Panc1 (cell line): ENCODE results near the gene SZT2. TPM values are rescaled to one million over a fixed set of nuclear protein-coding genes. Genes with fewer than 3 reads are reported as not detected.

Experiments used
- ATAC-seq: fragments of 200-7000 bp; cut with Tn5 transposase; 2 replicates; pipeline ENCODE4 v1.9.1; 2020; ENCODE audit warnings: mild to moderate bottlenecking, moderate library complexity
- BruUV-seq: library from RNA; stranded (reverse); fragments of 400-500 nt; replicated peaks from 2 replicates; lab custom pipeline; 2021; lab: Mats Ljungman, UMichigan
- CTCF ChIA-PET: fragments of 300-600 bp; sonication (Branson Sonifier 250); formaldehyde crosslinking; loops from one replicate; lab custom pipeline; 2022; ENCODE audit warnings: antibody characterized with exemption; lab: Charles Lee
- POLR2A ChIA-PET: fragments of 300-600 bp; sonication (Branson Sonifier 250); formaldehyde crosslinking; loops from one replicate; lab custom pipeline; 2022; ENCODE audit warnings: antibody characterized with exemption; lab: Charles Lee
- DNase-seq: peaks from one replicate; pipeline ENCODE4 v3.0.0-alpha.2; 2010; ENCODE audit warnings: low read depth, low spot score
- H3K27ac ChIP-seq: 2 replicates; pipeline ENCODE4 v1.5.1; 2011; ENCODE audit warnings: mild to moderate bottlenecking, low read length, inconsistent platforms
- H3K27me3 ChIP-seq: fragments of 200-500 bp; sonication (Bioruptor generic); 2 replicates; pipeline ENCODE4 v1.6.0; 2014; ENCODE audit warnings: low read length, inconsistent platforms; ENCODE audit not compliant: control insufficient read depth, insufficient read depth
- H3K36me3 ChIP-seq: fragments of 200-500 bp; sonication (Bioruptor generic); 2 replicates; pipeline ENCODE4 v1.5.1; 2014; ENCODE audit warnings: inconsistent platforms, mild to moderate bottlenecking, low read length, moderate library complexity; ENCODE audit not compliant: control insufficient read depth, insufficient read depth
- H3K4me1 ChIP-seq: 2 replicates; pipeline ENCODE4 v1.5.1; 2011; ENCODE audit warnings: inconsistent platforms, mild to moderate bottlenecking, low read length, moderate library complexity; ENCODE audit not compliant: control insufficient read depth, insufficient read depth
- H3K4me3 ChIP-seq, 2 experiments: 2 replicates each; pipeline ENCODE4 v1.5.1; 2011 to 2012; ENCODE audit warnings: low read depth in 2 of 2, low read length in 2 of 2, mild to moderate bottlenecking in 2 of 2, inconsistent platforms in 1 of 2, moderate library complexity in 1 of 2
- H3K9me3 ChIP-seq: fragments of 200-500 bp; sonication (Bioruptor generic); 2 replicates; pipeline ENCODE4 v1.5.1; 2014; ENCODE audit warnings: low read depth, mild to moderate bottlenecking, inconsistent platforms, low read length, moderate library complexity; ENCODE audit not compliant: control insufficient read depth, insufficient read depth
- CTCF ChIP-seq: fragments of 450-650 bp; IDR thresholded peaks from 2 replicates; pipeline ENCODE4 v1.5.1; 2017; ENCODE audit warnings: mild to moderate bottlenecking
- POLR2AphosphoS5 ChIP-seq: IDR thresholded peaks from 2 replicates; pipeline ENCODE4 v1.6.1; 2012; ENCODE audit warnings: mild to moderate bottlenecking, low read depth, low read length, moderate library complexity
- REST ChIP-seq, 2 experiments: IDR thresholded peaks; 2 replicates each; pipeline ENCODE4 v1.6.1; 2011 to 2012; ENCODE audit warnings: low read depth in 2 of 2, control low read depth in 1 of 2, low read length in 1 of 2, mild to moderate bottlenecking in 1 of 2, moderate library complexity in 1 of 2; ENCODE audit not compliant: insufficient read depth in 1 of 2
- SIN3A ChIP-seq: IDR thresholded peaks from 2 replicates; pipeline ENCODE4 v1.6.1; 2012; ENCODE audit warnings: low read depth, mild to moderate bottlenecking, low read length, moderate library complexity, borderline replicate concordance; ENCODE audit not compliant: insufficient read depth
- TCF7L2 ChIP-seq: IDR thresholded peaks from 2 replicates; pipeline ENCODE4 v1.6.1; 2011; ENCODE audit warnings: mild to moderate bottlenecking, low read depth, low read length, inconsistent platforms
- in situ Hi-C: cut with HindIII; loops from 2 replicates; pipeline ENCODE4 v1.10.0; 2016; ENCODE audit warnings: low sequenced_read_pairs, low pct_unique_long_range_greater_than_20kb
- intact Hi-C: fragments of 100-400 bp; cut with micrococcal nuclease; formaldehyde crosslinking; loops from one replicate; pipeline ENCODE4 v1.10.0; 2022; ENCODE audit not compliant: unreplicated experiment
- total RNA-seq: library from RNA; stranded (reverse); gene quantifications from one replicate; pipeline ENCODE4 v1.2.1, GENCODE V29; 2021; ENCODE audit not compliant: unreplicated experiment

Gene SZT2
- total RNA-seq, 1 experiment from 2014 or later = 40.2 TPM

- intact Hi-C loops = no loop called here
- BruUV-seq = no TSS peak
- H3K4me3 ChIP-seq = no peak overlapping the region
- peaks cover 33% of the 10 kb centered on the region for H3K36me3 ChIP-seq
- ChIA-PET POLR2A (no interaction called here), CTCF (no interaction called here)
- TF ChIP-seq REST (IDR thresholded peaks at IDR 0.05; ENCODE audit: insufficient read depth in 1 of 2, low read depth in 2 of 2, low read length in 1 of 2) = no peak
- TF ChIP-seq SIN3A = no peak
- no peak for TF ChIP-seq TCF7L2
- TF ChIP-seq POLR2AphosphoS5 = no peak
- in situ Hi-C loops = no loop called here
- no peaks in the 10 kb centered on the region for H3K27me3 ChIP-seq
- no peaks in the 10 kb centered on the region for H3K9me3 ChIP-seq
- no peak for DNase-seq
- H3K27ac ChIP-seq = no peak overlapping the region
- H3K4me1 ChIP-seq = peaks cover 14% of the 10 kb centered on the region
- no peak for ATAC-seq
Measured at GRCh38 chr1:43386676-43387075, 3.0 kb upstream of the SZT2 start.

GRCh38 chr1:43387976-43388599 lies 1.6 kb upstream of the SZT2 start:
- peaks cover 14% of the 10 kb centered on the region for H3K4me1 ChIP-seq
- H3K27ac ChIP-seq = 0 out of 2 replicates have a peak overlapping the region, but pooled peaks have one; percentile 18
- peaks cover 31% of the 10 kb centered on the region for H3K36me3 ChIP-seq
- no peak for TF ChIP-seq POLR2AphosphoS5
- TF ChIP-seq CTCF = no peak
- no peak for TF ChIP-seq SIN3A
- no peak for TF ChIP-seq REST (IDR thresholded peaks at IDR 0.05; ENCODE audit: insufficient read depth in 1 of 2, low read depth in 2 of 2, low read length in 1 of 2)
- no peak for TF ChIP-seq TCF7L2
- CTCF ChIA-PET = no interaction called here
- in situ Hi-C loops (no loop called here), intact Hi-C loops (no loop called here)
- no peaks in the 10 kb centered on the region for H3K9me3 ChIP-seq
- BruUV-seq = no TSS peak
- peak overlapping the region; percentile 73 to 81 for H3K4me3 ChIP-seq
- ATAC-seq = no peak
- POLR2A ChIA-PET = no interaction called here
- no peaks in the 10 kb centered on the region for H3K27me3 ChIP-seq
- no peak for DNase-seq
